DND-41 (cell line): Measurements from ENCODE around the gene GPR153.

ENCODE experiments used
- CTCF ChIP-seq: IDR thresholded peaks from 2 replicates; pipeline ENCODE4 v1.5.1; 2012; ENCODE audit warnings: borderline replicate concordance, low read length, moderate library complexity, mild to moderate bottlenecking; ENCODE audit not compliant: poor library complexity, severe bottlenecking; ENCODE audit errors: extremely low read depth
- EZH2 ChIP-seq: IDR thresholded peaks from 3 replicates; pipeline ENCODE4 v1.6.1; 2012; ENCODE audit warnings: borderline replicate concordance, low read depth, mild to moderate bottlenecking, moderate library complexity, low read length, inconsistent platforms; ENCODE audit not compliant: severe bottlenecking

- TF ChIP-seq CTCF (no peak), EZH2 (no peak)
These were observed 50.1 kb downstream of the GPR153 start for GRCh38 chr1:6210591-6211355.
